Tibial nerve (tissue), 4 donors: ENCODE measurements around the gene CEP19.
A peak's percentile ranks its signal among the peaks of the same experiment; 100 is the strongest.

ENCODE experiments used
- CTCF ChIP-seq, 5 experiments: fragments of 200-600 bp in 3 of 5; fragments of 450-650 bp in 2 of 5; sonication (generic) in 3 of 5; IDR thresholded peaks; one replicate each; pipeline ENCODE4 v1.5.1; 2016 to 2019; ENCODE audit warnings: antibody characterized with exemption in 5 of 5, mild to moderate bottlenecking in 3 of 5, moderate library complexity in 2 of 5
- EP300 ChIP-seq, 2 donors: sonication (generic); formaldehyde crosslinking; IDR thresholded peaks; one replicate each; pipeline ENCODE4 v1.6.1; 2017; ENCODE audit warnings: antibody characterized with exemption in 2 of 2, mild to moderate bottlenecking in 1 of 2

DNA sequence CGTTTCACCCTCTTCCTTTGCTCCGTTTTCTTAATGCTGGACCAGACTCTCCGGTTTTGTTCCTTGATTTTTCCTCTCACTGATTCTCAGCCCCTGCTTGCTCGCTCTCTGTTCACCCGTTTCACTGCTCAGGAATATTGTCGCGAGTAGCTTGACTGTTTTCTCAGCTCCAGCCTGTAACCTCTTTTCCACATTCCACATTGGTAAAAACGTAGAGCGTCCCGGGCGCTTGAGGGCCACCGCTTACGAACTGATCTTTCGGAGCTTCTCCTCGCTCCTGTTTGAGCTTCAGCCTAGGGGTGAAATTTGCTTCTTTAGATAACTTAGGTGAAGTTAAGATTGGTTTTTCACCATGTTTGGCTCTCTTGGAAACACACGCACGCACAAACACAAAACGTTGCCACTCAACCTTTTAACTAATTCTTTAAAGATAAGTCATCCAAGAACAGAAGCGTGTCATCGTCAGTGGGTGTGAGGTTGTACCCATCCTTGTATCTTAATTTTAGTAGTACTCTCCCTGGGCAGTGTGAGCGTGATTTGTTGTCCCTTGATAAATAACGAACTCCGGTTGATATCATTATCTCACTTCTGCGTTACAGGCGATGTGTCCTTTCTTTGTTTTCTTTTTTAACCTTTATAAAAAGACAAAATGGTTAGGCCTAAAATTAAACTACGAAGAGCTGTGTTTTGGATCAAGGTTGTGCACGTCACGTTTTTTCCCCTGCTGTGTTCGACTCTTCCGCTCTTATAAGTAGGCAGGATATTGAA lies 28.6 kb upstream of the CEP19 start:
- TF ChIP-seq CTCF (IDR thresholded peaks at IDR 0.05): no peak
- peak in 1 of 2 donors; percentile 41 for TF ChIP-seq EP300 (IDR thresholded peaks at IDR 0.05)
